ENCODE results near the gene PDE4D.

Gene PDE4D

DNA sequence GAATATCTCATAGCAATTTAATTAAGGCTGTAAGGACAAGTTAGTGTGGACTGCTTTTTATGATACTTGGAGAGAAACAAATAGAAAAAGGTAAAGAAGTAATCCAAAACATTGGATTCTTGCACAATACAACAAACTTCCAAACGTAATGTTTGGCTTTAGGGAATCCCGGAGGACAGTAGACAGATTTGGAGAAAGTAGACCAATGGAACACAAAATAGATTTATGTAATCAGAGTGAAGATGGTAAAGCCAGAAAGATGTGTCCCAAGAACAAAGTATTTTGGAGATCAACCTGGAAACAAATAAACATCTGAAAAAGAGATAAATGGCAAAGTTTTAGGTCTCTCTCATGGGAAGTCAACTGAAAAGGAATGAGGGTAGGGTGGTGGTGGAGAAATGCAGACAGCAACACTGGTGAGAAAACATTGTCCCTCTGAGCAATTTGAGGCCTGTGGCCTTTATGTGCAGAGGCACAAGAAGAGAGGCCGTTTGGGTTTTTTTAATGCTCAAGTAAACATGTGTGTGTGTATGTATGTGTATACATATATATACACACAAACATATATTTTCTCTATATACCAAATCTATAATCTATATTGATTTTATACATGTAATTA, 620.6 kb downstream of the PDE4D start:
- no peaks in the 10 kb centered on the region for H3K27me3 ChIP-seq (ENCODE audit: insufficient read depth, low read depth, severe bottlenecking)
- H3K9me3 ChIP-seq (ENCODE audit: severe bottlenecking), result no peaks in the 10 kb centered on the region
- no peak overlapping the region for H3K27ac ChIP-seq
- no peak overlapping the region for H3K4me3 ChIP-seq (ENCODE audit: low read depth, low read length)
- H3K36me3 ChIP-seq, result no peaks in the 10 kb centered on the region
- TF ChIP-seq, protein P1, sequence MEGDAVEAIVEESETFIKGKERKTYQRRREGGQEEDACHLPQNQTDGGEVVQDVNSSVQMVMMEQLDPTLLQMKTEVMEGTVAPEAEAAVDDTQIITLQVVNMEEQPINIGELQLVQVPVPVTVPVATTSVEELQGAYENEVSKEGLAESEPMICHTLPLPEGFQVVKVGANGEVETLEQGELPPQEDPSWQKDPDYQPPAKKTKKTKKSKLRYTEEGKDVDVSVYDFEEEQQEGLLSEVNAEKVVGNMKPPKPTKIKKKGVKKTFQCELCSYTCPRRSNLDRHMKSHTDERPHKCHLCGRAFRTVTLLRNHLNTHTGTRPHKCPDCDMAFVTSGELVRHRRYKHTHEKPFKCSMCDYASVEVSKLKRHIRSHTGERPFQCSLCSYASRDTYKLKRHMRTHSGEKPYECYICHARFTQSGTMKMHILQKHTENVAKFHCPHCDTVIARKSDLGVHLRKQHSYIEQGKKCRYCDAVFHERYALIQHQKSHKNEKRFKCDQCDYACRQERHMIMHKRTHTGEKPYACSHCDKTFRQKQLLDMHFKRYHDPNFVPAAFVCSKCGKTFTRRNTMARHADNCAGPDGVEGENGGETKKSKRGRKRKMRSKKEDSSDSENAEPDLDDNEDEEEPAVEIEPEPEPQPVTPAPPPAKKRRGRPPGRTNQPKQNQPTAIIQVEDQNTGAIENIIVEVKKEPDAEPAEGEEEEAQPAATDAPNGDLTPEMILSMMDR (IDR thresholded peaks at IDR 0.05; ENCODE audit: low read depth, low read length), result no peak
- DNase-seq, result no peak

DNA sequence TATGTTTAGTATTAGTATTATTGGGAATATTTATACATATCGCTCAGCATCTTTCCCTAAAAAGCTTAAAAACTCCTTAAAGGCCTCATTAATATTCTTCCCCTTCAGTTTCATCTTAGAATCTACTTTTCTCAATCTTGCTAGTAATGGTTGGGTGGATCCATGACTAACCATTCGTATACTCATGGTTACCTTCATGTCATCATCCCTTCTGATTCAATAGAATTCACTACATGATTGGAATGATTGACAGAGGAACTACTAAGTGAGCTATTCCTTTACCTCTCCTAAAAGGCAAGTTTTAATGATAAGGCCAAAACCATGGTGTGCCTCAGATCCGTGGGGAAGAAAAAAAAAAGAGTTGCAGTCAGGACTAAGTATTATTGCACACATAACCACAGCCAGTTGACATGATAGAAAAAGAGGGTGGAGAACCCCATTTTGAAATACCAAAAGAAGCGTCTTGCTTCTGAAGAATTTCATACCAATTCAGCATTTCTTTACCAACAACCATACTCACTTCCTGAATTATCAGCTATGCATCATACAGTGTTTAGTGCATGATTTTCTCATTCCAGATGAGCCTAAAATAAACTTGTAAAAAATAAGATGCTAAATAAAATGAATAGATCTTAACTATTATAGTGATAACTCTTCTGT, 624.6 kb downstream of the PDE4D start:
- DNase-seq, result no peak
- Histone ChIP-seq H3K27ac (no peak overlapping the region), H3K4me3 (ENCODE audit: low read depth, low read length) (no peak overlapping the region), H3K27me3 (ENCODE audit: insufficient read depth, low read depth, severe bottlenecking) (no peaks in the 10 kb centered on the region), H3K36me3 (no peaks in the 10 kb centered on the region), H3K9me3 (ENCODE audit: severe bottlenecking) (no peaks in the 10 kb centered on the region)
- TF ChIP-seq, protein P1 (IDR thresholded peaks at IDR 0.05; ENCODE audit: low read depth, low read length), result no peak

DNA sequence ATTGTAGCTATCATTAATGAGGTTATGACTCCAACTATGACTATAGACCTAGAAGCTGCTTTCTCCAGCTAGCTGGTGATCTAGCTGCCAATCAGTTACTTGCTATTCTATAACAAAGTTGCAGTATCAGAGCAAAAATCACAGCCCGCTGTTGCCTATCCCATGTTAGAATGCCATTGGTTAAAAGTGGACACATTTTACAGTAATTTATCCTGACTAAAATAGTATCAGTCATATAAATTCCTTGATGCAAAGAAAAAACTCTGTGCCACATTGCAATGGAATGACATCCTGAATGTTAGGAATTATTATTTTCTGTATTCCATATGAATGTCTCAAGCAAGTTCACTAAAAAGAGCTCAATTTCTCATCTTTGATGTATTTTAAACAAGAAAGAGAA, 626.5 kb downstream of the PDE4D start:
- no peaks in the 10 kb centered on the region for H3K36me3 ChIP-seq
- H3K27me3 ChIP-seq (ENCODE audit: insufficient read depth, low read depth, severe bottlenecking), result no peaks in the 10 kb centered on the region
- H3K4me3 ChIP-seq (ENCODE audit: low read depth, low read length), result no peak overlapping the region
- TF ChIP-seq, protein P1 (IDR thresholded peaks at IDR 0.05; ENCODE audit: low read depth, low read length), result no peak
- DNase-seq, result no peak
- H3K27ac ChIP-seq, result no peak overlapping the region
- no peaks in the 10 kb centered on the region for H3K9me3 ChIP-seq (ENCODE audit: severe bottlenecking)

DNA sequence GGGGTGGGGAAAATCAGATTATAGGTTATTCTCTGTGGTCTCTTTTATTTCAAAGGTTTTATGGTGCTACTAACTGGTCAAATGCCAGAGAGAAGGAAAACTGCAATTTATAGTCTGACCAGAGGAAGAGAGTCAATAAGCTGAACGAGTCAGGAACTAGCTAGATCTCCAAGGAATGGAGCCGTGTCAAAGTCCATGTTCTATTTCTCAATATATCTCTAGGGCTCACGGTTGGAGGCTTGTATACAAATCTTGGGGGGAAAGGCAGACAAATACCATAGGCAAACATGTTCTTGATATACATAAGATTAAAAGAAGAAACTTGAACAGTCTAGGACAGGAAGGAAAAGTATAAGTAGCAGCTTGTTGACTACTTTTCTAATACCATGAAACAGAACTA, 627.1 kb downstream of the PDE4D start:
- TF ChIP-seq, protein P1 (IDR thresholded peaks at IDR 0.05; ENCODE audit: low read depth, low read length), result no peak
- H3K27me3 ChIP-seq (ENCODE audit: insufficient read depth, low read depth, severe bottlenecking), result no peaks in the 10 kb centered on the region
- no peaks in the 10 kb centered on the region for H3K9me3 ChIP-seq (ENCODE audit: severe bottlenecking)
- no peak overlapping the region for H3K27ac ChIP-seq
- no peak overlapping the region for H3K4me3 ChIP-seq (ENCODE audit: low read depth, low read length)
- H3K36me3 ChIP-seq, result no peaks in the 10 kb centered on the region
- no peak for DNase-seq

DNA sequence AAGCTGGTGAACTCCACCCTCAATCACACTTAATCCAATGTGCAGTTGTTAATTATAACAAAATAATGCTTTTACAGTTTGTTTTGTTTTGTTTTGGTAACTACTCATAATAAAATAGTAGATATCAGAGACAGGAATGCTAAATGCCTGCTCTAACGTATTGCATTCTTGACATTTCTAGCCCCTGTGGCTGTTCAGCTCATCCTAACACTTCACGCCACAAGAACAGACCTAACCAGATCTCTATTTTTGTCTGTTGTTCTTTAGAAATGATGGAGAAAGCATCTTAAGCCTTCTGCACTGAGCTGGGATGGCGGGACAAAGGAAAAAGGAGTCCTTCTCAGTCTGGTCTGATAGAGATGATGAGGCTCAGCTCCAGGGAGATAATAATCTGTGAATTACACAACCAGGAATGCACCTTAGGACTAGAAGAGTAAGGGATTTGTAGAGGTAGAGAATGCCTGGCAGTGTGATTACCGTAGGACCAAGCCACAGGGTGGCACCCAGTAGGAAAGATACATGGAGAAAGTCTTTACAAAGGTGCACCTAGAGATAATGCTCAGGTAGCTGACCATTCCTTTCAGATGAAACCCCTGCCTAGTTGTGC, 628.8 kb downstream of the PDE4D start:
- Histone ChIP-seq H3K4me3 (ENCODE audit: low read depth, low read length) (no peak overlapping the region), H3K9me3 (ENCODE audit: severe bottlenecking) (no peaks in the 10 kb centered on the region), H3K27ac (no peak overlapping the region), H3K36me3 (no peaks in the 10 kb centered on the region), H3K27me3 (ENCODE audit: insufficient read depth, low read depth, severe bottlenecking) (no peaks in the 10 kb centered on the region)
- DNase-seq, result no peak
- TF ChIP-seq, protein P1 (IDR thresholded peaks at IDR 0.05; ENCODE audit: low read depth, low read length), result no peak
